ENCODE results near the gene PEX26.
"Not testable (repeated sequence)": the region's sequence is repeated elsewhere in the genome, so short reads cannot be mapped to it uniquely, and the experiment has no call there.

Gene PEX26

DNA sequence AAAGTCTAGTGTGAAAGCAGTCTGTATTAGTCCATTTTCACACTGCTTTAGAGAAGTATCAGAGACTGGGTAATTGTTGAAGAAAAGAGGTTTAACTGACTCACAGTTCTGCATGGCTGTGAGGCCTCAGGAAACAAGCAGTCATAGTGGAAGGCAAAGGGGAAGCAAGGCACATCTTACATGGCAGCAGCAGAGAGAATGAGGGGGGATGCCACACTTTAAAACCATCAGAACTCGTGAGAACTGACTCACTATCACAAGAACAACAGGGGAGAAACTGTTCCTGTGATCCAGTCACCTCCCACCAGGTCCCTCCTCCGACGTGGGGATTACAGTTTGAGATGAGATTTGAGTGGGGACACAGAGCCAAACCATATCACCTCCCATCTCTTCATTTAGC lies 19.0 kb downstream of the PEX26 start:
- Mint-ChIP-seq H3K9me3 (no peaks in the 10 kb centered on the region), H3K36me3 (ENCODE audit: insufficient read depth) (peaks cover 11% of the 10 kb centered on the region), H3K27me3 (no peaks in the 10 kb centered on the region), H3K4me1 (peaks cover 10% of the 10 kb centered on the region), H3K4me3 (no peak overlapping the region), H3K27ac (ENCODE audit: low read depth) (no peak overlapping the region)
- DNase-seq (ENCODE audit: low spot score in 2 of 2) (no peak), ATAC-seq (replicated peaks; ENCODE audit: extremely low read depth, poor library complexity, severe bottlenecking) (no peak)

DNA sequence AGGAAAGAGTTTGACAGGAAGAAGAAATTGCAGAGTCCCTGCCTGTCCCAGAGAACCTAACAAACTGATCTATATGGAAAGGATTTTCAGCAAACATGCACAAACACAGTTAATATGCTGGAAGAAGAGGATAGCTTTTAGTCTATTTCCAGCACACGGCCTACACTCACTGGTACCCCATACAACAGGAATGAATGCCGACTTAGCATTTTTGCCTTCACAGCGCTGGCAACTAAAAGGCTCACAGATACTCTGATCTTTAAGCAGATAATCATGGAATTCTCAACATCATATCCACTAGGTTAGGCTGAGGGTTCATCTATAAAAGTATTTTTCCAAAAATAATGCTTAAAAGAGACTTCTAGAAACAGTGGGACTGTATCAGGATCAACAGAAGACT lies 23.0 kb downstream of the PEX26 start:
- DNase-seq (ENCODE audit: low spot score in 2 of 2) (no peak), ATAC-seq (replicated peaks; ENCODE audit: extremely low read depth, poor library complexity, severe bottlenecking) (no peak)
- Mint-ChIP-seq H3K4me1 (peaks cover 8% of the 10 kb centered on the region), H3K27ac (ENCODE audit: low read depth) (no peak overlapping the region), H3K27me3 (peaks cover 17% of the 10 kb centered on the region), H3K4me3 (no peak overlapping the region), H3K36me3 (ENCODE audit: insufficient read depth) (peaks cover 5% of the 10 kb centered on the region), H3K9me3 (no peaks in the 10 kb centered on the region)

DNA sequence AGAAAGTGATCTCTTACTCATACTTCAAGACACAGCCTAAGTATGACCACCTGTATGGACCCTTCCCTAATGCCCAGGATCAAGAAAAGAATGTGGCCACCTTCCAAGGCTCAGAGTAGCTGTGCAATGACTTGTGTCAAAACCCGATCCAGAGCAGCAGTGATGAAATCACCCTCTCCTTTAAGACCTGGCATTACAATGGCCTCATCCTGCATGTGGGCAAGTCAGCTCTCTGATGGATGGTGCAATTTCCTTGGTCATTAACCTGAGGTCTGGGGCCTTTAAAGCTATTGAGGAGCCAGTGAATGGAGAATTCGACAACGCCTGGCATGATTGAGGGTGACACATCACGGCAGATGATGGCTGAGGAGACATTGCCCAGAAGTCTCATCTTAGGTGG lies 23.7 kb downstream of the PEX26 start:
- H3K4me3 Mint-ChIP-seq, result no peak overlapping the region
- H3K27ac Mint-ChIP-seq (ENCODE audit: low read depth), result no peak overlapping the region
- H3K36me3 Mint-ChIP-seq (ENCODE audit: insufficient read depth), result peaks cover 2% of the 10 kb centered on the region
- H3K9me3 Mint-ChIP-seq, result no peaks in the 10 kb centered on the region
- peaks cover 11% of the 10 kb centered on the region for H3K4me1 Mint-ChIP-seq
- ATAC-seq (replicated peaks; ENCODE audit: extremely low read depth, poor library complexity, severe bottlenecking) (no peak), DNase-seq (ENCODE audit: low spot score in 2 of 2) (no peak)
- H3K27me3 Mint-ChIP-seq, result peaks cover 24% of the 10 kb centered on the region

- Mint-ChIP-seq H3K36me3 (ENCODE audit: insufficient read depth) (no peaks in the 10 kb centered on the region), H3K27ac (ENCODE audit: low read depth) (no peak overlapping the region), H3K4me3 (no peak overlapping the region), H3K9me3 (no peaks in the 10 kb centered on the region), H3K27me3 (peaks cover 38% of the 10 kb centered on the region), H3K4me1 (peaks cover 6% of the 10 kb centered on the region)
- ATAC-seq (replicated peaks; ENCODE audit: extremely low read depth, poor library complexity, severe bottlenecking), result no peak
- DNase-seq (ENCODE audit: low spot score in 2 of 2), result no peak
These were observed 25.9 kb downstream of the PEX26 start for GRCh38 chr22:18103527-18104269.

GRCh38 chr22:18104566-18104965 lies 26.8 kb downstream of the PEX26 start:
- no peak overlapping the region for H3K4me3 Mint-ChIP-seq
- no peaks in the 10 kb centered on the region for H3K36me3 Mint-ChIP-seq (ENCODE audit: insufficient read depth)
- no peak overlapping the region for H3K27ac Mint-ChIP-seq (ENCODE audit: low read depth)
- no peak for DNase-seq (ENCODE audit: low spot score in 2 of 2)
- peaks cover 9% of the 10 kb centered on the region for H3K4me1 Mint-ChIP-seq
- H3K9me3 Mint-ChIP-seq, result no peaks in the 10 kb centered on the region
- peaks cover 46% of the 10 kb centered on the region for H3K27me3 Mint-ChIP-seq
- no peak for ATAC-seq (replicated peaks; ENCODE audit: extremely low read depth, poor library complexity, severe bottlenecking)

DNA sequence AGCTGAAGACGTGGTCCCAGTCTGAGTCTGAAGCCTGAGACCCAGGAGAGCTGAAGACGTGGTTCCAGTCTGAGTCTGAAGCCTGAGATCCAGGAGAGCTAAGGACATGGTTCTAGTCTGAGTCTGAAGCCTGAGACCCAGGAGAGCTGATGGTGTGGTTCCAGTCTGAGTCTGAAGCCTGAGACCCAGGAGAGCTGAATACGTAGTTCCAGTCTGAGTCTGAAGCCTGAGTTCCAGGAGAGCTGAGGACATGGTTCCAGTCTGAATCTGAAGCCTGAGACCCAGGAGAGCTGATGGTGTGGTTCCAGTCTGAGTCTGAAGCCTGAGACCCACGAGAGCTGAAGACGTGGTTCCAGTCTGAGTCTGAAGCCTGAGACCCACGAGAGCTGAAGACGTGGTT lies 28.2 kb downstream of the PEX26 start:
- H3K4me1 Mint-ChIP-seq, result peaks cover 21% of the 10 kb centered on the region
- peaks cover 60% of the 10 kb centered on the region for H3K27me3 Mint-ChIP-seq
- not testable (repeated sequence) for H3K9me3 Mint-ChIP-seq; ATAC-seq (replicated peaks; ENCODE audit: extremely low read depth, poor library complexity, severe bottlenecking); DNase-seq (ENCODE audit: low spot score in 2 of 2); H3K4me3 Mint-ChIP-seq; H3K36me3 Mint-ChIP-seq (ENCODE audit: insufficient read depth); H3K27ac Mint-ChIP-seq (ENCODE audit: low read depth)

DNA sequence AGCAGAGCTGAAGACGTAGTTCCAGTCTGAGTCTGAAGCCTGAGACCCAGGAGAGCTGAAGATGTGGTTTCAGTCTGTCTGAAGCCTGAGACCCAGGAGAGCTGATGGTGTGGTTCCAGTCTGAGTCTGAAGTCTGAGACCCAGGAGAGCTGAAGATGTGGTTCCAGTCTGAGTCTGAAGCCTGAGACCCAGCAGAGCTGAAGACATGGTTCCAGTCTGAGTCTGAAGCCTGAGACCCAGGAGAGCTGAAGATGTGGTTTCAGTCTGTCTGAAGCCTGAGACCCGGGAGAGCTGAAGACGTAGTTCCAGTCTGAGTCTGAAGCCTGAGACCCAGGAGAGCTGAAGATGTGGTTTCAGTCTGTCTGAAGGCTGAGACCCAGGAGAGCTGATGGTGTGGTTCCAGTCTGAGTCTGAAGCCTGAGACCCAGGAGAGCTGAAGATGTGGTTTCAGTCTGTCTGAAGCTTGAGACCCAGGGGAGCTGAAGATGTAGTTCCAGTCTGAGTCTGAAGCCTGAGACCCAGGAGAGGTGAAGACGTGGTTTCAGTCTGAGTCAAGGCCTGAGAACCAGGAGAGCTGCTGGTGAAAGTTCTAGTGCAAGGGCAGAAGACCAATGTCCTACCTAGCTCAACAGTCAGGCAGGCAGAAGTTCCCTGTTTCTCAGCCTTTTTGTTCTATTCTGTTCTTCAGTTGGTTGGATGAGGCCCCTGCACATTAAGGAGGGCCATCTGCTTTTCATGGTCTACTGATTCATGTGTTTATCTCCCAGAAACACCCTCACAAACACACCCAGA lies 29.0 kb downstream of the PEX26 start:
- H3K27ac Mint-ChIP-seq (ENCODE audit: low read depth); DNase-seq (ENCODE audit: low spot score in 2 of 2); ATAC-seq (replicated peaks; ENCODE audit: extremely low read depth, poor library complexity, severe bottlenecking); H3K36me3 Mint-ChIP-seq (ENCODE audit: insufficient read depth); H3K9me3 Mint-ChIP-seq; H3K4me3 Mint-ChIP-seq: not testable (repeated sequence)
- peaks cover 63% of the 10 kb centered on the region for H3K27me3 Mint-ChIP-seq
- peaks cover 22% of the 10 kb centered on the region for H3K4me1 Mint-ChIP-seq

DNA sequence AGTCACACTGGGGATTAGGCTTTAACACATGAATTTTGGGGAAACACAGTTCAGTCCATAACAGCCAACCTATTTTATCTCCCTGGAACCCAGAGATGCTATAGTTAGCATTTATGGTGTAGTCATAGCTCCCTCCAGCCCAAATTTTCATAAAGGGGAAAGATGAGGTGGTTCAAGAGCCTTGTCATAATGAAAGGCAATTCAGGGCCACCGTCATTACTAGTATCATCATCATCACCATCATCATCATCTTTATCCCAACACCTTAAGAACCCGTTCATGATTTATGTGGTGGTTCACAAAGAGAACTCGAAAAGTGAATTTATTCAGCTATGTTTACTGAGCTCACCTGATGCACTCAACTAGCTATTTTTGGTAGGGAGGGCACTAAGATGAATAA lies 30.4 kb downstream of the PEX26 start:
- ATAC-seq (replicated peaks; ENCODE audit: extremely low read depth, poor library complexity, severe bottlenecking) (no peak), DNase-seq (ENCODE audit: low spot score in 2 of 2) (no peak)
- Mint-ChIP-seq H3K4me1 (peaks cover 22% of the 10 kb centered on the region), H3K4me3 (no peak overlapping the region), H3K9me3 (no peaks in the 10 kb centered on the region), H3K27me3 (peaks cover 63% of the 10 kb centered on the region), H3K27ac (ENCODE audit: low read depth) (no peak overlapping the region), H3K36me3 (ENCODE audit: insufficient read depth) (peaks cover 1% of the 10 kb centered on the region)

- H3K27ac Mint-ChIP-seq (ENCODE audit: low read depth), result no peak overlapping the region
- ATAC-seq (replicated peaks; ENCODE audit: extremely low read depth, poor library complexity, severe bottlenecking) (no peak), DNase-seq (ENCODE audit: low spot score in 2 of 2) (no peak)
- H3K36me3 Mint-ChIP-seq (ENCODE audit: insufficient read depth), result peaks cover 1% of the 10 kb centered on the region
- H3K9me3 Mint-ChIP-seq, result no peaks in the 10 kb centered on the region
- H3K4me3 Mint-ChIP-seq, result peak overlapping the region; percentile 53
- peaks cover 34% of the 10 kb centered on the region for H3K4me1 Mint-ChIP-seq
- peaks cover 58% of the 10 kb centered on the region for H3K27me3 Mint-ChIP-seq
These were observed 31.8 kb downstream of the PEX26 start for GRCh38 chr22:18109410-18110193.

DNA sequence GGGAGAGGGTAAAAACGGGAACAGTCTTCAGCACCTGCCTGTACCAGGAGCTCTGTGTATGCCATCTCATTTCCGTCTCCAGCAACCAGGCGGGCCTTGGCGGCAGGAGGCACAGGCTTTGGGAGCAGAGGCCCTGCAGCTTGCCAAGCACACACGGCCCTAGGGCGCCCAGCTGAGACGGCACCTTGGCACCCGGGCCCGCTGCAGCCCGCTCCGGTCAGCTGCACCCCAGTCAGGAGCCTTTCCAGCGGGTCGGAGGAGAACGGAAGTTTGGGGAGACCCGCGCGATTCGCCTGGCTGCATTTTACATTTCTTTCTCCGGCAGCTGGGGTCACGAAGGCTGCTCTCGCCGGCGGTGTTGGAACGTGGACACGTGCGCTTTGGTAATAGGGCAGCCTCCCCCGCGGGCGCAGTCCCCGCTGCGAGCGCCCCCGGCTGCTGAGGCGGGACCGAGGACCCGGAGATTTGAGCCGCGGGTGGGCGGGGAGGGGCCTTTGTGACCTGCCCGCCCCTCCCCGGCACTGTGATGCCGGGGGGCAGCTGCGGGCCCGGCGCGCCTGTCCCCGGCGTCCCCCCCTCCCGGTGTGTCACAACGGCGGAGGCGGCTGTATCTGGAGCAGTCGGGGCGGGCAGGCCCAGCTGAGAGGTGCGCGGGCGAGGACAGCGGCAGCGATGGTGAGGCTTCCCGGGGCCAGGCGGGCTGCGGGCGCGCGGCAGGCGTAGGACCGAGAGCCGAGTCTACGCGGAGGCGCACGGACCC lies 32.6 kb downstream of the PEX26 start, which contains the start of gene TUBA8:
Gene TUBA8 (plus strand): TSS at position 616 of the 760 bp plus-strand sequence. CDS start 57 bp downstream, at position 673.
- Mint-ChIP-seq H3K27ac (ENCODE audit: low read depth) (no peak within 1 kb of the TSS), H3K4me1 (peaks cover 34% of the 10 kb centered on the region), H3K27me3 (peaks cover 51% of the 10 kb centered on the region), H3K9me3 (no peaks in the 10 kb centered on the region), H3K4me3 (peak within 1 kb of the TSS; percentile 53), H3K36me3 (ENCODE audit: insufficient read depth) (peaks cover 1% of the 10 kb centered on the region)
- no peak for DNase-seq (ENCODE audit: low spot score in 2 of 2)
- peak; percentile 28 for ATAC-seq (replicated peaks; ENCODE audit: extremely low read depth, poor library complexity, severe bottlenecking)

DNA sequence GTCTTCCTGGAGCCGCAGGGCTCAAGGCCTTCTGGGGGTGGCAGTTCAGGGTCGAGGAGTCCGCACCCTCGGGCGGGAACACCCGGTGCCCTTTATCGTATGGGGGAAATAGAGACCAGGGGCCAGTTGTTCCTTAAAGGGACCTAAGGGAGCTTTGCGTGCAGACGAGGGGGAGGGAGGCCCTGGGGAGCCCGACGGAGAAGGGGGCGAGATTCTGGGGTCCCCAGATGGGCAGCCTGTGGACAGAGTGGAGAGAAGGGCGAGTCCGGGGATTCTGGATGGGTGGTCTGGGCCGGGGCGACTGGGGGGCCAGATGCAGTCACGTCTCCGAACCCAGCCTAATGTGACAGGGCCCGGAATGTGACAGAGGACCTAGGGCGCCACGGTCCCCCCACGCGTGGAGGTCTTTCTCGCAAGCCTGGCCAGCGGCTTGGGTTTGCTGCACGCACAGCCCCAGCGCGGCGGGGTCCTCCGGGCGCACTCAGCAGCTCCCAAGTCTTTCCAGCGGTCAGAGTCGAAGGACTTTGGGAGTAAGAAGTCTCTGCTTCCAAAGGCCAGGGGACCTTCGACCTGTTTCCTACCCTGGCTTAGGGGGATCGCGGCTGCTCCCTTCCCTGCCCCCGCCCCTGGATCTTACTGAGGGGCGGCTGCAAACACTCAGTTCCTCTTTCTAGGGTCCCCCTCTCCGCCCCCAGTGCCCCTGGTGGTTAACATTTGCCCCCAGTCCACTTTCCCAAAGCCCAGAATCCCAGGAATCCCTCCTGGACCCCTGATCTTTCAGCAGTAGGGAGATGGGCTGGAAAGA lies 33.4 kb downstream of the PEX26 start:
- DNase-seq (ENCODE audit: low spot score in 2 of 2) (no peak), ATAC-seq (replicated peaks; ENCODE audit: extremely low read depth, poor library complexity, severe bottlenecking) (no peak)
- Mint-ChIP-seq H3K27ac (ENCODE audit: low read depth) (no peak overlapping the region), H3K4me3 (peak overlapping the region; percentile 53), H3K27me3 (peaks cover 43% of the 10 kb centered on the region), H3K9me3 (no peaks in the 10 kb centered on the region), H3K36me3 (ENCODE audit: insufficient read depth) (peaks cover 1% of the 10 kb centered on the region), H3K4me1 (peaks cover 28% of the 10 kb centered on the region)
